ENCODE results near the gene USF3. TPM values are rescaled to one million over a fixed set of nuclear protein-coding genes. Genes with fewer than 3 reads are reported as not detected.
A peak's percentile ranks its signal among the peaks of the same experiment; 100 is the strongest.

USF3 gene
- total and polyA plus RNA-seq, 2 of the 4 experiments (the other 2 are of a cell fraction), result 3.0 to 5.2 TPM

DNA sequence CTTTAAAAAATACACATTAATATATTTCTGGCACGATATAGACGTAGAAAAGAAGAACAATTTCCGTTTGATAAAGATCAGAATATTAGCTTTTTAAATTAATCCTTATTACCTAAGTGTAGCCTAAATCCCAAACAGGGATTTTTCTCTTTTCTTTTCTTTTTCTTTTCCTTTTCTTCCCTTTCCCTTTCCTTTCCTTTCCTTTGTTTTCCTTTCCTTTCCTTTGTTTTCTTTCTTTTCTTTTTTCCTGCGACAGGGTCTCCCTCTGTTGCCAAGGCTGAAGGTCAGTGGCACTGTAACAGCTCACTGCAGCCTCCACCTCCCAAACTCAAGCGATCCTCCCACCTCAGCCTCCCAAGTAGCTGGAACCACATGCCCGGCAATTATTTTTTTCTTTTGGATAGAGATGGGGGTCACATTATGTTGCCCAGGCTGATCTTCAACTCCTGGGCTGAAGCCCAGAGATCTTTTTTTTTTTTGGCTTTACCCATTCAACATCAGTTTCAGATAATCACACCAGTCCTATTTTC is 1.8 kb upstream of the USF3 start:
- no peak for ATAC-seq (ENCODE audit: low read depth)
- no peak overlapping the region for H3K14ac ChIP-seq (replicated peaks; ENCODE audit: low read depth, low read length)
- no peak overlapping the region for H3K9ac ChIP-seq (ENCODE audit: low read depth, low read length)
- H3K23ac ChIP-seq (ENCODE audit: low read depth, low read length), result no peak overlapping the region
- in situ Hi-C loops (cut with MboI; ENCODE audit: low sequenced_read_pairs), result no loop called here
- no peaks in the 10 kb centered on the region for H3K9me3 ChIP-seq (ENCODE audit: control insufficient read depth, insufficient read depth, low read length)
- H3K79me1 ChIP-seq (ENCODE audit: low read depth in 1 of 2, low read length in 2 of 2), result peaks cover 20 to 35% of the 10 kb centered on the region in 2 experiments
- H2BK15ac ChIP-seq (ENCODE audit: low read depth, low read length), result no peak overlapping the region
- H2BK120ac ChIP-seq (ENCODE audit: low read depth, low read length), result no peak overlapping the region
- ChIA-PET CTCF (interaction anchor here (1.4 kb wide), 1 partner anchor 21 kb away, joined by 3 read pairs; no protein-coding TSS in a partner anchor), POLR2A (ENCODE audit: unreplicated experiment) (no interaction called here)
- BruUV-seq (replicated peaks), result no TSS peak
- no peak overlapping the region for H3K56ac ChIP-seq (ENCODE audit: extremely low read depth, insufficient read depth, low read length)
- no peak overlapping the region for H2AFZ ChIP-seq (replicated peaks; ENCODE audit: low read length, poor library complexity)
- no peak for DNase-seq
- no peak for TF ChIP-seq RCOR1 (IDR thresholded peaks at IDR 0.05; ENCODE audit: insufficient replicate concordance, low read length)
- TF ChIP-seq MAZ (IDR thresholded peaks at IDR 0.05; ENCODE audit: borderline replicate concordance, low read depth, low read length), result no peak
- no peak for TF ChIP-seq MXI1 (IDR thresholded peaks at IDR 0.05; ENCODE audit: borderline replicate concordance, low read depth, low read length)
- TF ChIP-seq MAFK (IDR thresholded peaks at IDR 0.05; ENCODE audit: low read depth, low read length), result no peak
- TF ChIP-seq, protein P1, sequence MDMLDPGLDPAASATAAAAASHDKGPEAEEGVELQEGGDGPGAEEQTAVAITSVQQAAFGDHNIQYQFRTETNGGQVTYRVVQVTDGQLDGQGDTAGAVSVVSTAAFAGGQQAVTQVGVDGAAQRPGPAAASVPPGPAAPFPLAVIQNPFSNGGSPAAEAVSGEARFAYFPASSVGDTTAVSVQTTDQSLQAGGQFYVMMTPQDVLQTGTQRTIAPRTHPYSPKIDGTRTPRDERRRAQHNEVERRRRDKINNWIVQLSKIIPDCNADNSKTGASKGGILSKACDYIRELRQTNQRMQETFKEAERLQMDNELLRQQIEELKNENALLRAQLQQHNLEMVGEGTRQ (IDR thresholded peaks at IDR 0.05; ENCODE audit: low read depth, low read length), result no peak
- no peak for TF ChIP-seq POLR2A (IDR thresholded peaks at IDR 0.05; ENCODE audit: low read depth, low read length)
- no peak for TF ChIP-seq NFE2L2 (IDR thresholded peaks at IDR 0.05; ENCODE audit: low read depth, low read length)
- TF ChIP-seq, protein P2, sequence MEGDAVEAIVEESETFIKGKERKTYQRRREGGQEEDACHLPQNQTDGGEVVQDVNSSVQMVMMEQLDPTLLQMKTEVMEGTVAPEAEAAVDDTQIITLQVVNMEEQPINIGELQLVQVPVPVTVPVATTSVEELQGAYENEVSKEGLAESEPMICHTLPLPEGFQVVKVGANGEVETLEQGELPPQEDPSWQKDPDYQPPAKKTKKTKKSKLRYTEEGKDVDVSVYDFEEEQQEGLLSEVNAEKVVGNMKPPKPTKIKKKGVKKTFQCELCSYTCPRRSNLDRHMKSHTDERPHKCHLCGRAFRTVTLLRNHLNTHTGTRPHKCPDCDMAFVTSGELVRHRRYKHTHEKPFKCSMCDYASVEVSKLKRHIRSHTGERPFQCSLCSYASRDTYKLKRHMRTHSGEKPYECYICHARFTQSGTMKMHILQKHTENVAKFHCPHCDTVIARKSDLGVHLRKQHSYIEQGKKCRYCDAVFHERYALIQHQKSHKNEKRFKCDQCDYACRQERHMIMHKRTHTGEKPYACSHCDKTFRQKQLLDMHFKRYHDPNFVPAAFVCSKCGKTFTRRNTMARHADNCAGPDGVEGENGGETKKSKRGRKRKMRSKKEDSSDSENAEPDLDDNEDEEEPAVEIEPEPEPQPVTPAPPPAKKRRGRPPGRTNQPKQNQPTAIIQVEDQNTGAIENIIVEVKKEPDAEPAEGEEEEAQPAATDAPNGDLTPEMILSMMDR (conservative IDR thresholded peaks at IDR 0.05; ENCODE audit: low read depth, low read length), result no peak
- TF ChIP-seq FOS (IDR thresholded peaks at IDR 0.05; ENCODE audit: low read depth, low read length), result no peak
- TF ChIP-seq, protein P3, sequence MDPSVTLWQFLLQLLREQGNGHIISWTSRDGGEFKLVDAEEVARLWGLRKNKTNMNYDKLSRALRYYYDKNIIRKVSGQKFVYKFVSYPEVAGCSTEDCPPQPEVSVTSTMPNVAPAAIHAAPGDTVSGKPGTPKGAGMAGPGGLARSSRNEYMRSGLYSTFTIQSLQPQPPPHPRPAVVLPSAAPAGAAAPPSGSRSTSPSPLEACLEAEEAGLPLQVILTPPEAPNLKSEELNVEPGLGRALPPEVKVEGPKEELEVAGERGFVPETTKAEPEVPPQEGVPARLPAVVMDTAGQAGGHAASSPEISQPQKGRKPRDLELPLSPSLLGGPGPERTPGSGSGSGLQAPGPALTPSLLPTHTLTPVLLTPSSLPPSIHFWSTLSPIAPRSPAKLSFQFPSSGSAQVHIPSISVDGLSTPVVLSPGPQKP (IDR thresholded peaks at IDR 0.05; ENCODE audit: borderline replicate concordance, low read depth, low read length), result no peak
- H3K18ac ChIP-seq (ENCODE audit: low read depth, low read length), result no peak overlapping the region
- WGBS, 2 experiments (ENCODE audit: extremely low coverage in 2 of 2, insufficient read length in 1 of 2), result 90% methylated on average over 2 of the region's 6 CpGs; no CpG with 5 or more reads in 1 of the 2 experiments
- no peak overlapping the region for H2AK5ac ChIP-seq (ENCODE audit: low read depth, low read length)
- H3K27ac ChIP-seq (ENCODE audit: insufficient read depth, low read length), result peak overlapping the region; percentile 45; the same call in 1 of the 2 replicates
- no peaks in the 10 kb centered on the region; the same call in 1 of the 2 replicates for H3K9me1 ChIP-seq (ENCODE audit: insufficient read depth, low read length)
- no peaks in the 10 kb centered on the region for H4K20me1 ChIP-seq (ENCODE audit: insufficient read depth, low read length)
- H4K91ac ChIP-seq (ENCODE audit: insufficient read depth, low read depth, low read length), result no peak overlapping the region
- H4K5ac ChIP-seq (ENCODE audit: low read depth, low read length), result no peak overlapping the region; the same call in 1 of the 2 replicates
- dilution Hi-C loops (cut with HindIII; ENCODE audit: low sequenced_read_pairs, unreplicated experiment), result no loop called here
- H2BK5ac ChIP-seq (ENCODE audit: low read depth, low read length, poor library complexity, severe bottlenecking), result peak overlapping the region; percentile 98
- no peak overlapping the region for H2BK20ac ChIP-seq (ENCODE audit: low read depth, low read length)
- H3K4me3 ChIP-seq (ENCODE audit: insufficient read depth, low read depth, low read length), result no peak overlapping the region
- H3K4me1 ChIP-seq (ENCODE audit: control insufficient read depth, insufficient read depth, low read length), result peaks cover 4% of the 10 kb centered on the region
- peak overlapping the region; percentile 69; the same call in 1 of the 2 replicates for H3K4ac ChIP-seq (ENCODE audit: low read depth, low read length)
- intact Hi-C loops (cut with micrococcal nuclease), result no loop called here
- H3K4me2 ChIP-seq (ENCODE audit: low read depth, low read length), result peak overlapping the region; percentile 37
- H2AK9ac ChIP-seq (replicated peaks; ENCODE audit: low read depth, low read length, poor library complexity), result no peak overlapping the region
- no peaks in the 10 kb centered on the region for H3K36me3 ChIP-seq (ENCODE audit: control insufficient read depth, insufficient read depth, low read length)
- no peak overlapping the region; a peak in 1 of 4 replicates for H4K8ac ChIP-seq (ENCODE audit: low read depth in 2 of 2, low read length in 2 of 2)
- no peaks in the 10 kb centered on the region for H3K27me3 ChIP-seq (ENCODE audit: control insufficient read depth, insufficient read depth, low read length)
